ENCODE results near the gene NPAS2.

NPAS2 gene

DNA sequence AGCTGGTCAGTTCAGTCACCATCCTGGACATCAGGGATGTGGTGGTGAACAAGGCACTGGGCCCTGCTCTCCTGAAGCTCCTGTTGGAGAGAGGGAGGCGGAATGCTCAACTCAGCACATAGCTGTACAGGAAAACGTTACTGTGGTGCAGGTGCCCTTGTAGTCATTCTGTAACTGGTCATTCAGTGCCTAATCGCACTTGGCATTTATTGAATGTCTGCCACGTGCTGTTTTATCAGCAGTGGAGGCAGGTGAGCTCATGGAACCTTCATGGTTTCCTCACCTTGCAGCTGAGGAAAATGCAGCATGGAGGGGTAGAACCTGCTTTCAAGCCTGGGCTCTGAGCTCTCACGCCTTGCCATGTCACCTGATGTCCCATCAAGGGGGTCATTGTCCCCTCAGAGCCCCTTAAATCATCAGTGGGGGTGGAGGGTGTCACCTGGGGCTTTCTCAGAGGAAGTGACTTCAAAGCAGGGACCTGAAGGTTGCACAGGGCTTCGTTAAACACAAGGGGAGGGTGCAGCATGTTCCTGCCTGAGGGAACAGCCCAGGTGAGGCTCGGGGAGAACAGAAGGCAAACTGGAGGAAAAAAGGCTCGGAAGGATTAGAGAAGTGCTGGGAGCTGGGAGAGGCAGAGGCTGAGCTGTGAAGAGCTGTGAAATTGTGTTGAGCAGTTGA, 126.1 kb downstream of the NPAS2 start:
- no peak for DNase-seq

DNA sequence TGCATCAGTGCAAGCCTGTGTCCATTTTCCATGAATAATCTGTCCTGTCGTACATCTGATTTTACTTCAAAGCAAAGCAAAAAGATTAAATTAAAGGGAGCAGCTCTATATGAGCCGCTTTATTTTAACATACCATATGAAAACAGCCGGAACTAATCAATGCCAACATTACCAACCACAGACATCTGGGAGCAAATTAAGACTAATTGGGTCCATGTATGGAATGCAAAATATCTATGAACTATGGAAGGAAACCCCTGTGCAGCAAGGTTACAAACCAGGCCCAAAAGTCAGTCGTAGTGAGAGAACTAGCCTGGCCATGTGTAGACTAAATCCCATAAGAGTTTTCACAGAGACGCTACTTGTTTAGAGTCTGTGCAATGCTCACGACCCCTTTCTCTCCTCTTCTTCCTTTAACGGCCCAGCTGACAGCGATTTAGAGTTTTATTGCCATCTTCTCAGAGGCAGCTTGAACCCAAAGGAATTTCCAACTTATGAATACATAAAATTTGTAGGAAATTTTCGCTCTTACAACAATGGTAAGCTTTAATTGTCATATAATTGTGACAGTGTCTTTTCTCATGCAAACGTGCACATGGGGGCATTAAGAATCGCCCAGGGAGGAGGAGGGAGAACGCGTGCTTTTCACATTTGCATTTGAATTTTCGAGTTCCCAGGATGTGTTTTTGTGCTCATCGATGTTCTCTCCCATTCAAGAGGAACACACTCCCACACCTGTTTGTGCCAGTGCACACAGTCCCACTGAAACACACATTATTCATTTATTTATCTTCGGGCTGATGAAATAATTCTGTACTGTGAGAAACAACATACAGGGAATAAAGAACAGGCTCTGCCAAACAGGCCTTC, 129.2 kb downstream of the NPAS2 start:
- no peak for DNase-seq

DNA sequence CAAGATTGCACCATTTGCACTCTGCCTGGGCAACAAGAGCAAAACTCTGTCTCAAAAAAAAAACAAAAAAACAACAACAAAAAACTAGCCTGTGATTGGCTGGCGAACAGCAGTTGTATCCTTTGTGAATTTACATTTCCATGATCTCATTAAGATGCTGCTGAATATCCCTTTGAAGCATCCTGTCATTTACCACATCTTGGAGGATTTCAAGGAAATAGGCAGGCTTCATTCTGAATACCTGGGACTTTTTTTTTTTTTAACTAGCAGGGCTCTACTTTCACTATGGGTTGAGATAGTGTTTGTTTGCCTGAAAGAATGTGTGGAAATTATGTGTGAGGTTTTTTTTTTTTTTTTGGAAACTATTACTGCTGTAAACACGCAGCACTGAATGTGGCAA, 132.6 kb downstream of the NPAS2 start:
- DNase-seq = no peak

DNA sequence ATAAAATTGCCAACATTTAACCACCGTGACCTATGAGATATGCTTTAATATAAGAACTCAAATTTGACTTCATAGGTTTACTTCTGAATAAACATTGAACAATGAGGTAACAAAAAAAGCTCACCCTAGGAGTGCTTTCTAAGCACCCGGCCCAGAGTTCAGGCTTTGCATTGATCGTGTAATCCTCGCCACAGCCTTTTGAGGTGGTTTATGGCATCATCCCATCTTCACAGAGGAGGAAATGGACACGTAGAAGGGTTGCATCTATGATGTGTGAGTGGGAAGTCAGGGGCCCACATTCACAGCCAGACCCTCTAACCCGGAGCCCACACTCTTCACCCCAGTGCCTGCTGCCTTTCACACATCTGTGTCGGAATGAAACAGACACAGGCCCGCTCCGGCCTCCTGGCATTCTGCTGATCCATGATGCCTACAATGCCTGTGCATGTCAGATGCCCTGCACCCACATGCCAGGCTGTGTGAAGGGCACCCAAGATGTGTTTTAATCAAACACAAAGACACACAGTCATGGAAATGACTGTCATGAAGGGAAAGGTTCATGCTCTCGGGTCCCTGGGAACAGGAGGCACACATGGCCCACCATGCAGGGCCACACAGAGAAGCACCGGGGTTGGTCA, 133.6 kb downstream of the NPAS2 start:
- DNase-seq = no peak

DNA sequence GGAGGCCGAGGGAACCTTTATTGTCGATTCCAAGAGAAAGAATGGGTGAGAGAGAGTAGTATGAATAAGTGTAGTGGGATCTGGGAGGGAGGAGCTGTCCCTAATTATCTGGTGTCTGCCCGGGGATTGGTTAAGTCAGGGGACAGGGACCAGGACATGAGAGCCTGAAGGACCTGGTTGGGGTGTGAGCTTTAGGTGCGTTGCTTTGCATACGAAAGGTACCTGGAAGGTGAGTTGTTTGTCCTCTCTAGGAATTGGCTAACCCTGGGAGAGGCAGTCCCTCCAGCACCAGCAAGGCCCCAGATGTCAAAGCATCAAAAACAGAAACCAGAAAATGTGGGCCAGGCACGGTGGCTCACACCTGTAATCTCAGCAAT, 134.1 kb downstream of the NPAS2 start:
- no peak for DNase-seq

DNA sequence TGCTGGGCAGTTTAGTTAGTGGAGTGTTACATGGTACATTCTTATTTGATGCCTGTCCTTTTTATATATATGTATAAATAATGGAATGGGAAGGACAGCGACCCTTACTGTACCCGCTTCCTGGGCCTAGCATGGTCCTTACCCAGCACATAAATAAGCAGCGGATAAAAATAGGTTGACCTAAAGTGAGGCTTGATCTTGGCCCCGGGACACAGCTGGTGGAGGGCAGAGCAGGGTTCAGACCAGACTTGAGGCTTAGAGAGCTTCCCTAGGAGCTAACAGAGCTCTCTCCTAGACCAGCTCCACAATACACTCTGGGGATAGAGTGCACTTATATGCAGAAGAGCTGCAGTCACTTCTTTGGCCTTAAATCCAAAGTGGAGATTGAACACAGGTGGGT, 135.3 kb downstream of the NPAS2 start:
- DNase-seq = no peak

DNA sequence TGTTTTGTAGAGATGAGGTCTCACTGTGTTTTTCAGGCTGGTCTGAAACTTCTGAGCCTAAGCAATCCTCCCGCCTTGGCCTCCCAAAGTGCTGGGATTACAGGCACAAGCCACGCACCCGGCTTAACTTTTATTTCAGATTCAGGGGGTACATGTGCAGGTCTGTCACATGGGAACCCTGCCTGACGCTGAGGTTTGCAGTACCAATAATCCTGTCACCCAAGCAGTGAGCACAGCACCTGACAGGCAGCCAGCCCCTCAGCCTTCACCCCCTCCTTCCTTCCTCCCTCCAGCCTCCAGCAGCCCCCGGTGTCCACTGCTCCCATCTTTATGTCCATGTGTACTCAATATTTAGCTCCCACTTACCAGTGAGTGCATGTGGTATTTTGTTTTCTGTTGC, 136.1 kb downstream of the NPAS2 start:
- no peak for DNase-seq

DNA sequence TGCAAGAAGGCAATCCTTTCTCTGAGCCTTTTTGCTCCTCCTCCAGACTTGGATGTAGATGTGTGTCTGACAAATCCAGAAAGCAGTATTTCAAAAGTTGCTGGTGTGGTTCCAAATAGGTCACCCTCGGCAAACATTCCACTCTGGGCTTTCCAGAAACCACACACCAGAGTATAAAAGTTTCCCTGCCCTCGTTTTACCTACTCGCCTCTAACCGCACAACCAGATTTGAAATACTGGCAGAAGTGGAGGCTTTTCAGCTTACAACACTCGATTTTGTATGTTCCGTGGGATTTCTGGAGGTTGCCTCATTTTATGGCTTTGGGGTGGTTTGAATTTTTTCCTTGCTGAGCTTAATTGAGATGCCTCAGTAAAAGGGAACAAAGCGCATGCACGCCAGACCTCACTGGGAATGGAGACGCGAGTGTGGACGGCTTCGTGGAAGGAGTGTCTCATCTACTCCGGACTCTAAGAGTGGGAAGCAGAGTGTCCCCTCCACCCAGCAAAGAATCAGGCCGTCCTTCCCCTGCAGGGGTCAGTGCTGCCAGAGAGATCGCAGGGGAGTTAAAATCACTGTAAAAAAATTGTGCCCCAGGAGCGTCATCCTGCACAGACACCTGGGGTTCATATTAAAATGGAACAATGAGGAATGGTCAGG, 138.2 kb downstream of the NPAS2 start:
- DNase-seq = no peak

DNA sequence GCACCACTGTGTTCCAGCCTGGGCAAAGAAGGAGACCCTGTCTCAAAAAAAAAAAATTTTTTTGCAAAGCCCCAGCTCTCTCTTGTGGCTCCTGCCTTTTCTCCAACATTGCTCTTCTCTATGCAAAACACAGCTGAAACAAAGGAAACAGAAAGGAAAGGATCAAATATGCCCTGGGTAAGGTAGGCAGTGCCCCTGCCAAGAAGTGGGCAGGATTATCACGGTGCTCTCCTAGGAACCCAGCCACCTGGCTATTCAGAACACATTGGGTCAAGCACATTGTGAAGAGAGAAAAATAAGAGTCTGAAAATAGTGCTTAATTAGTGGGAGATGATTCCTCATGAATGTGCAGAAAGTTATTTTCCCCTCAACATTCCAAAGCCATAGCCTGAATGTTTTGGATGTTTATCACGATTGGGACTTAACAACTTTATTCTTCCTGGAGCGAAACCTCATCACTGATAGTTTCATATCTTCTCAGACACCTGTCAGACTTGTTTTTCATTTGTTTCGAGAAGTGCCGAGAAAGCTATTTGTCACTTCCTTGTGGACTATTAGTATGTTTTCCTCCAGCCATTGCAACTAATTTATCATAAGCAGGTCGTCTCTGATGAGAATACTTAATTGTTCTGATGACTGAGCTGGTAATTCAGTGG, 139.4 kb downstream of the NPAS2 start:
- DNase-seq = no peak

DNA sequence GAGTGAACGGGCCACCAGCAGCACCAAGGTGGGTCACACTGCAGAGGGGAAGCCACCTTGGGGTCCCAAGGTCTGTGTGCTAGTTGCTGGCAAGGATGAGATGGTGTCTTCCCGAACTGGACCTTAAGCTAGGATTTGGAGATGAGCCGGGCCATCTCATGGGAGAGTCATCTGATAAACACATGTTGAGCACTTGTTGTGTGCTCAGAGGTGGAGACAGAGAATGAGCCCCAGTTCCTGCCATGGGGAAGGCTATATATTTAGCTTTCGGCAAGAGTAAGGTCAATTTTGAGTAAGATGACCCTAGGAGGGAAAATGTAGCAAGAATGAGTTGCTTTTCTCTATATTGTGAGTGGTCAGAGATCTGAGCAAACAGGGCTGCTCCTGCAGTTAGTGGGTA, 140.7 kb downstream of the NPAS2 start:
- no peak for DNase-seq

DNA sequence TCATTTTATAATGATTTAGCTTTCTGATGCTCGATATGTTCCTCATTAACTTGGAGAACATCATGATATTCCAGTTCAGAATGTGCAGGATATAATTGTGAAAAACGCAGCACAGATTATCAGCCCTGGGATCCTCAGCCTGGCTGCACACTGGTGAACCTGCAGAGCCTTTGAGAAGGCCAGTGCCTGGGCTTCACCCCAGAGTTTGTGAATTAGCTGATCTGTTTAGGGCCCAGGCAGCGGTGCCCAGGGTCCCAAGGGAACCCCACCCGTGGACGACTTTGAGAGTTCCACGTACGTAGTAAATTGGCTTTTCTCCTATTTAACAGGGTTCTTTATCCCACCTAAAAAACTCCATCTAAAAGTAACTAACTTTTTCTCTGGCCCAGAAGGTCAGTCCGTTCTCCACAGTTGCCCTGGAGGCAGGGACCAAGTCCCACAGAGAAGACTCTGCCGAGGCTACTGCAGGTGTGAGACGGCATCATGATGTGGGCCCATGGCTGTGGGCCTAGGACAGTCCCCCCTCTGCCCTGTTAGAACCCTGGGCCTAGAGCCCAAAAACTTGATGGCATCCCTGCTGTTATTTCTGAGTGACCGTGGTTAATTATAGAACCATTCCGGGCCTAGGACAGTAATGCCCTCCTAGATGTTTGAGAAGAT, 142.6 kb downstream of the NPAS2 start:
- DNase-seq = no peak

DNA sequence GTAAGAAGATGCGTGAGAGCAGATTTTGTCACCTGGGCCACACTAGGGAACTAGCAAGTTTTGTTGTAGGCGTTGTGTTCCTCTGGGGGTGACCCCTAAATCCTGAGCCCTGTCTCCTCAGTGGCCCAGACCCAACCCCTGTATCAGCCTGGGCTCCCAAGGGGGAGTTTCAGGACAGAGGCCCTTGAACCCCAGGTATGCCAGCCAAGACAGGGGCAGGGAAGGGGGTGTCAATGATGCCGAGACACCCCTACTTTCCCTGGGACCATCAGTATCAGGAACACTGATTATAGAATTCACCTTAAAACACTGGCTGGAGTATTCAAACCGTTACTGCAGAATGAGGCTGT, 143.1 kb downstream of the NPAS2 start:
- no peak for DNase-seq

DNA sequence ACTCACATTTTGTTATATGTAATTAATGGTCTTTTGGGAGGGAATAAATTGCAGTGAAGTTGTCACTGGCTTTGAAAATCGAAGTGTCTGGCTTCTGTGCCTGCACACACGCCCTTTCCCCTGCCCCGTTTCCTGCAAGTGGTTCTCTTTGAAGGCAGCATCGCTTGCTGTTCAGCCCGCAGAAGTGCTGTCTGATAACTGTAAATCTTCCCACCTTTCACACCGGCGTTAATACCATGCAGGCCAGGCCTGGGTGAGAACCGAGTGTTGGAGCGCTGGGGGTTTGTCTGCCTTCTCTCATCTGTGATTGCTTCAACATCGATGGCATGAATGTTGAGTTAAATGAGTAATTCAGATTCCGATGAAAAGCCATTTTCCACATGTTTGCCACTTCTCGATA, 144.3 kb downstream of the NPAS2 start:
- DNase-seq = no peak

DNA sequence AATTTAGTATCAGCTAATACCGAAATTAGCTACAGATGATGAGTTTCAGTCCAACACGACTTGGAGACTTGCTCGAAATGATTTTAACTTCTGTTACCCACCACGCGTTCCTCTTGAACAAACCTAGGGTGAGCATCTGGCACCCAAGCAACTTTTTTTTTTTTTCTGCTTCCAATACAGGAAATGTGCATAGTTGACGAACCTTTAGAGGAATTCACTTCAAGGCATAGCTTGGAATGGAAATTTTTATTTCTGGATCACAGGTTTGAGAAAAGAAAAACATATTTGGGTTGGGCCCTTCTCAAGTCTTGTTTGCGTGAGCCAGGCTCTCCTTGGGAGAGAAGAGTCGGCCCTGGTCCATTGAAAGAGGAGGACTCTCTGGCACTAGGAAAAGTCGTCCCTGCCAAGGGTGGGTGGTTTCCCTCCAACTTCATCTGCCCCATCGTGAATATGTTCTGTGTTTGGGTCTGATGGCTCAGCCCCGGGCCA, 144.8 kb downstream of the NPAS2 start:
- no peak for DNase-seq

DNA sequence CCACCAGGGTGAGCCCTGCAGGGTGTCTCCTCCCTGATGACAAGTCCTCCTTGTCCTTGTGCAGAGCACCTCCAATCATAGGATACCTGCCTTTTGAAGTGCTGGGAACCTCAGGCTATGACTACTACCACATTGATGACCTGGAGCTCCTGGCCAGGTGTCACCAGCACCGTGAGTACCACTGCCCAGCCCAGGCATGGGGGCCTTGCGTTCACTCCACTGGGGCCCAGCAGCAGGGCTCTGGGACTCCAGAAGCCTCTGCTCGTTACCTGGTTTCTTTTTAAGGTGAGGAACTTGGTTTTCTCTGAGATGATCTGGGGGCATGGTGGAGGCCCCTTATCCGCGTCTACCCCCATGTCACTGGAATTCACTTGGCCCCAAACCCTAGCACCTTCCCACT, 145.7 kb downstream of the NPAS2 start:
- no peak for DNase-seq

DNA sequence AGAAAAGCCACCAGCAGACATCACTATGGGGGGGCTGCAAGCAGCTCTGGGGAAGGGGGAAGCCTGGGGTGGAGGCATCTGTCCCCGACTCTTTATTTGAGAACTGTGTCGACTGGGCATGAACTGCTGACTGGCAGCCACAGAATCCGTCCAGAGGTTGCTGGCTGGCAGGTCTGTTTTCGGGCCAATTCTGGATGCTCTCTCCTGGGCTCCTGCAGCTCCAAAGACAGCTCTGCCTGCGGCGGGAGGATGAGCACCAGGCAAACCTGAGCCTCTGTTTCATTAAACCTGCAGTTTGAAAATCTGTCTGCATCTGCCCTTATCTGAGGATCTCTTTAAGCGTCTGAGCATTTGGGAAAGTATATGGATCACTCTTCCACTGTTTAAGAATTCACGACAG, 147.8 kb downstream of the NPAS2 start:
- no peak for DNase-seq

DNA sequence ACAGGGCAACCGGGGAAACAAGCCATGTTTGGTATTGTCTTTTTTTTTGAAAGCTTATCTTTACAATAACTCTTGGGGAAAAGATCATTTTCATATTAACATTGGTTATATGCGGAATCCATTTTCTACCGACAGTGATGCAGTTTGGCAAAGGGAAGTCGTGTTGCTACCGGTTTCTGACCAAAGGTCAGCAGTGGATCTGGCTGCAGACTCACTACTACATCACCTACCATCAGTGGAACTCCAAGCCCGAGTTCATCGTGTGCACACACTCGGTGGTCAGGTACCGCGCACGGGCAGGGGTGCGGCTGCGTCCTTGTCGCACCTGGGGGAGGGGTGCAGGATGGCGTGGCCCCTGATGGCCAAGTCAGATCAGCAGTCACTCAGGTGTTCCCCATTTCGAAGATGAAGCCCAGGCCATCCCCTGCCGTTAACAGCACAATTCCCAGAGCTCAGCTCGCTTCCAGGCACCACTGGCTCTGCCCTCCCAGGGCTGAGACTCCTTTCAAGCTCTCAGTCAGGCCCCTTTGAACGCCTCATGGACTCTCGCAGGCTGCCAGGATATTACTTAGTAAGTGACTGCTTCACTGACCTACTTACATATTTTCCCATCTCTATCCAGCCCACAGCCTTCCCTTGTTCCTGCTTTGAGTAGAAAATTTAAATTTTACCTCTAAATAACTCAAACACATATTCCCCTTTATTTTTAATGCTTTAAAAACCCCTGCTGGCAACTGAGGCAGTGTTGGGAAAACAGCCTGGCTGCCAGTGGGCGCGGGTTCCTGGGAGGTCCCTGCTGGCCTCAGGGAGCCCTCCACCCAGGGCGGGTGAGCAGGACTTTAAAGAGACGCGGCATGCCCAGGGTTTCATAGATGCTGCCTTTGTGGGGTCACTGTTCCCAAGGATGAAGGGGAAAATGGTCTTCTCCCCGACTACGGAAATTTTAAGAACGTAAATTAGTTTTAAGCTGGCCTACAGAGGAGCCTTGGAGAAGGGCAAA, 148.5 kb downstream of the NPAS2 start:
- no peak for DNase-seq

DNA sequence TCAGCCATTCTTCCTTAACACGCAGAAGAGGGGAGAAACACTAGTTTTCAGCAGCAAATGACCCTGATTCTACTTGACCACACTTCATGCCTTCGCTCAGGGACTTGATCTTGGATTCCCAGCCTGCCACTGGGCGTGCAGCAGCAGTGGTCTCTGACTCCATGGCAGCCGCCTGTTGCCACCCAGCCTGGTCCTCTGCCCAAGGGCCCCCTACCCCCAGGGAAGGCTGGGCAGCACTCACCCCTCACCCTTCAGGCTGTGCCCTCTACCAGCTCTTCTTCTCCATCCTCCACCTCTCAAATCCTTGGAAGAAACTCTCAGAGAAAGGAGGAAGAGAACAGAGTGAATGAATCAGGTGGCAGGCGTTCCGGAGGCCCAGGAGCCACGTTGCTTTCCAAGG, 150.1 kb downstream of the NPAS2 start:
- no peak for DNase-seq

DNA sequence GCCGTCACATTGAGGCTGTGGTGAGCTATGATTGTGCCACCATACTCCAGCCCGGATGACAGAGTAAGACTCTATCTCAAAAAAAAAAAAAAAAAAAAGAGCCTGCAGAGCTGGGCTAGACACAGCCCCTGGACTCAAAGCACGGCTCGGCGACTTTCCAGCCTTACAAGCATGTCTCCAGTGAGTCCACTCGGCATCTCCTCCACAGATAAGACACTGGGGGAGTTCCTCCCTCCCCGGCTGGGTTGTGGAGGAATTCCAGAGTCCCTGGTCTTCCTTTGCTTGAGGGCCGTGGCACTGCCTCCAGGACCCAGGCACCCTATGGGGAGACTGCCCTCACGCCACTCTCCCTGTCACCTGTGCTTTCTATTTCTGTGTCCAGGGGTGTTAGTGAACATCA, 151.3 kb downstream of the NPAS2 start:
- DNase-seq = no peak

DNA sequence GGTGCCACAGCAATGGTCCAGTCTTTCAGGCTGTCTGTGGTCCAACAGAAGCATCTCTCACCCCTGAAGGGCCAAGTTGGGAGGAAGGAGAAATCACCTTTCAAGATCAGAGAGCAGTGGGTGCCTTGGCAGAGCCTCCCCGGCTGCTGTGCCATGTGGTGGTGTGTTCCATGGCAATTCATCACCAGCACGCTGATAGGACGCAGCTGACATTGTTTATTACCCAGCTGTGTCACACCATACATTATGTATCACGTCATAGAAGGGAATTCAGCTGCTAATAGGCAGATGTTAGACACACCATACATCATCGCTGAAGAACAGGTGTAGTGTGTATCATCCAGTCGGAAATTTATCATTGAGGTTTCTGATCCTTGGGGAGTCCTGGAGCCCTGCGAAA, 152.5 kb downstream of the NPAS2 start:
- no peak for DNase-seq
